NB4 (cell line): ENCODE results near the gene SLBP.

Experiments used
- DNase-seq: peaks from one replicate; pipeline ENCODE4 v3.0.0; 2010; ENCODE audit warnings: low read depth
- H3K4me3 ChIP-seq: one replicate; pipeline ENCODE4 v1.5.1; 2011; ENCODE audit warnings: mild to moderate bottlenecking, low read depth, low read length, moderate library complexity
- MYC ChIP-seq: IDR thresholded peaks from 2 replicates; pipeline ENCODE4 v1.6.1; 2011; ENCODE audit warnings: low read depth, low read length
- POLR2A ChIP-seq: IDR thresholded peaks from 2 replicates; pipeline ENCODE4 v1.6.1; 2011; ENCODE audit warnings: mild to moderate bottlenecking; ENCODE audit not compliant: insufficient read length; ENCODE audit errors: extremely low read depth
- TF ChIP-seq, protein P1 (sequence below): IDR thresholded peaks from one replicate; pipeline ENCODE4 v1.5.1; 2012; ENCODE audit warnings: low read depth, low read length
- TF ChIP-seq, protein P2 (sequence below): IDR thresholded peaks from 2 replicates; pipeline ENCODE4 v1.6.1; 2011; ENCODE audit warnings: low read depth, low read length

The SLBP gene

DNA sequence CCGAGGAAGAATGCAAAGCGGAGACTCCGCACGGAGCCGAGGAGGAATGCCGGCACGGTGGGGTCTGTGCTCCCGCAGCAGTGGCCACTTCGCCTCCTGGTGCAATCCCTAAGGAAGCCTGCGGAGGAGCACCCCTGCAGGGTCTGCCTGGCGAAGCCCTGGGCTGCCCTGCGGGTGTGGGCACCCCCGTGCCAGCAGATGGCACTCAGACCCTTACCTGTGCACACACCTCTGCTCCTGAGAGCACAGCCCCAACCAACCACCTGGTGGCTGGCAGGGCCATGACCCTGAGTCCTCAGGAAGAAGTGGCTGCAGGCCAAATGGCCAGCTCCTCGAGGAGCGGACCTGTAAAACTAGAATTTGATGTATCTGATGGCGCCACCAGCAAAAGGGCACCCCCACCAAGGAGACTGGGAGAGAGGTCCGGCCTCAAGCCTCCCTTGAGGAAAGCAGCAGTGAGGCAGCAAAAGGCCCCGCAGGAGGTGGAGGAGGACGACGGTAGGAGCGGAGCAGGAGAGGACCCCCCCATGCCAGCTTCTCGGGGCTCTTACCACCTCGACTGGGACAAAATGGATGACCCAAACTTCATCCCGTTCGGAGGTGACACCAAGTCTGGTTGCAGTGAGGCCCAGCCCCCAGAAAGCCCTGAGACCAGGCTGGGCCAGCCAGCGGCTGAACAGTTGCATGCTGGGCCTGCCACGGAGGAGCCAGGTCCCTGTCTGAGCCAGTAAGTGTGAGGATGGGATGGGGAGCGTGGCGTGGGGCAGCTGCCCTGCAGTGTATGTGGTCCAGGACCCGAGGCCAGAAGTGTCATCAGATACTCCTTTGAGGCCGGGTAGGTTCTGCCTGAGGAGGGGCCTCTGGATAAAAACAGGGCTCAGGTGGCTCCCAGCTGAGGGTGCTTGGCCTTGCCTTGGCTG, 16.2 kb upstream of the SLBP start:
- no peak overlapping the region for H3K4me3 ChIP-seq
- TF ChIP-seq MYC (no peak), POLR2A (no peak)
- TF ChIP-seq, protein P1, sequence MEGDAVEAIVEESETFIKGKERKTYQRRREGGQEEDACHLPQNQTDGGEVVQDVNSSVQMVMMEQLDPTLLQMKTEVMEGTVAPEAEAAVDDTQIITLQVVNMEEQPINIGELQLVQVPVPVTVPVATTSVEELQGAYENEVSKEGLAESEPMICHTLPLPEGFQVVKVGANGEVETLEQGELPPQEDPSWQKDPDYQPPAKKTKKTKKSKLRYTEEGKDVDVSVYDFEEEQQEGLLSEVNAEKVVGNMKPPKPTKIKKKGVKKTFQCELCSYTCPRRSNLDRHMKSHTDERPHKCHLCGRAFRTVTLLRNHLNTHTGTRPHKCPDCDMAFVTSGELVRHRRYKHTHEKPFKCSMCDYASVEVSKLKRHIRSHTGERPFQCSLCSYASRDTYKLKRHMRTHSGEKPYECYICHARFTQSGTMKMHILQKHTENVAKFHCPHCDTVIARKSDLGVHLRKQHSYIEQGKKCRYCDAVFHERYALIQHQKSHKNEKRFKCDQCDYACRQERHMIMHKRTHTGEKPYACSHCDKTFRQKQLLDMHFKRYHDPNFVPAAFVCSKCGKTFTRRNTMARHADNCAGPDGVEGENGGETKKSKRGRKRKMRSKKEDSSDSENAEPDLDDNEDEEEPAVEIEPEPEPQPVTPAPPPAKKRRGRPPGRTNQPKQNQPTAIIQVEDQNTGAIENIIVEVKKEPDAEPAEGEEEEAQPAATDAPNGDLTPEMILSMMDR: no peak
- TF ChIP-seq, protein P2, sequence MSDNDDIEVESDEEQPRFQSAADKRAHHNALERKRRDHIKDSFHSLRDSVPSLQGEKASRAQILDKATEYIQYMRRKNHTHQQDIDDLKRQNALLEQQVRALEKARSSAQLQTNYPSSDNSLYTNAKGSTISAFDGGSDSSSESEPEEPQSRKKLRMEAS: no peak
- no peak for DNase-seq

DNA sequence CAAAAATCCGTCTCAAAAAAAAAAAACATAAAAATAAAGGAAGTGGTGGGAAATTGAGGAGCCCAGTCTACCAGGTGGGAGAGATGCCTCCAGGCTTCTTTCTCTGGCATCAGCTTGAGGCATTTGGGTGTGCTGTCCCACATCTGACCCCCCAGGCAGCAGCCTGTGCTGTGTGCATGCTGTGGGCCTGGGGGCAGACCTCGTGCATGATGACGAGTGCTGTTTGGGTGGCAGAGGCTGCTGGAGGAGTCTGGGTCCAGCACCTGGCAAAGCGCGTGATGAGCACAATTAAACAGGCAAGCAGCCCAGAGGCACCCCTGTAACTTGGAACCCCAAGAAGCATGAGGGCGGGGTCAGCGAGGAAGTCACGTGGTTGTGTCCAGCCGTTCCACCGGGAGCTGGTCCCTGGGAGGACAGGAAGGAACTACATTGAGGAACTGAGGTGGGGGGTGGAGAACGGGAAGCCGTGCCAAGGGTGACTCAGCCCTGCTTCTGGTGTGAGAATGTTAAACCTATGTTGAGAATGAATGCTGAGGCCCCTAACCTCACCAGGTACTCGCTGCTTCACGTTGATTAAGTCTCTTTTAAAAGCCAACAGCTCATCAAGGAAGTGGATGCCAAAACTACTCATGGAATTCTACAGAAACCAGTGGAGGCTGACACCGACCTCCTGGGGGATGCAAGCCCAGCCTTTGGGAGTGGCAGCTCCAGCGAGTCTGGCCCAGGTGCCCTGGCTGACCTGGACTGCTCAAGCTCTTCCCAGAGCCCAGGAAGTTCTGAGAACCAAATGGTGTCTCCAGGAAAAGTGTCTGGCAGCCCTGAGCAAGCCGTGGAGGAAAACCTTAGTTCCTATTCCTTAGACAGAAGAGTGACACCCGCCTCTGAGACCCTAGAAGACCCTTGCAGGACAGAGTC, 15.3 kb upstream of the SLBP start:
- H3K4me3 ChIP-seq: no peak overlapping the region
- TF ChIP-seq, protein P1: no peak
- no peak for TF ChIP-seq POLR2A
- no peak for TF ChIP-seq MYC
- TF ChIP-seq, protein P2: peak; percentile 81
- DNase-seq: peak; percentile 82

DNA sequence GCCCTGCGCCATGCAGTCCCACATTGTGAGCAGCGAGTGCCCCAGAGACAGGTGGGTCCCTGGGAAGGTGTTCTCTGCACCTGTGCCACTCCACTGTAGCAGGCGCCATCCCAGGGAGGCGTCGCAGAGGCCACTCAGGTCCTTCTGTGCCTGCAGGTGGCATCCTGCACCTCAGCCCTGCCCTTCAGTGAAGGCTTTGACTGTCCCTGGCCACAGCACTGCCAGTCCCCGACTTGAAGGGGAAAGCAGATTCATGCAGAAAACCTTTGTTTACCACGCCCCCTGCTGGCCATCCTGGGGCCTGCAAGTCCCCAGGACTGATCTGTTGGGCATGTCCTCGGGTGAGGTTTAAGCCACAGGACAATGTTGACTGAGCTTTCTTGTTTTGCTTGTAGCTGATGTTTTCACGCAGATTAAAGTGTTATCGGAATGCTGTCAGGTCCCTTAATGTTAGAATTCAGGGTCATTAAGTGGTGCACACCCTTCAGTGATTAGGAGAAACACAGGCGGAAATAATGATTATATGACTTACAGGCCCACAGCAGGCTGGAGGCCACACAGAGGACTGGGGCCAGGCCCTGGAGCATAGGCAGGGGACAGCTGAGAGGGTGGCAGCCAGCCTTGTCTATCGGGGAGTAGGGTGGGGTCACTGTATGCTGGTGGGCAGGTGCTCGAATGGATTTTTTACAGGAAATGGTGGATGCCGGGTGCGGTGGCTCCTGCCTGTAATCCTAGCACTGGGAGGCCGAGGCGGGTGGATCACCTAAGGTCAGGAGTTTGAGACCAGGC, 14.2 kb upstream of the SLBP start:
- peak; percentile 93 for DNase-seq
- no peak for TF ChIP-seq MYC
- TF ChIP-seq, protein P1: peak; percentile 100
- no peak for TF ChIP-seq POLR2A
- TF ChIP-seq, protein P2: no peak; the same call in 1 of the 2 replicates
- no peak overlapping the region for H3K4me3 ChIP-seq

DNA sequence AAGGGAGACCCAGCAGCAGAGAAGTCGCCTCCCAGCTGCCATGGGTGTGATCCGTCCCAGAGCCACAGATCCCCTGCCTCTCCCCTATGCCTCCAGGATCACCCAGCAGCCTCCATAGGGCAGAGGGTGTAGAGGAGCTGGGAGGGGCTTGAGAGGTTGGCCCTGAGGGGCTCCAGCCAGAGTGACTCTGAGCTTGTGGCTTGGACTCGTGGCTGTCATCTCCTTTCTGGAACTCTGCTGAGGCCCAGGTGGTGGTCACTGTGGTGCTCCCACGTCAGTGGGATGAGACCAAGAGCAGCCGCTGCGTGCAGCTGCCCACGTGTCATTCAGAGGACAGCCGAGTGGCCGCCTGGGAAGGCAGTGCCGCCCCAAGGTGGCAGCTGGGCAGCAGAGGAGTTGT, 13.4 kb upstream of the SLBP start:
- no peak for DNase-seq
- TF ChIP-seq MYC (no peak), POLR2A (no peak)
- TF ChIP-seq, protein P2: no peak
- TF ChIP-seq, protein P1: no peak
- no peak overlapping the region for H3K4me3 ChIP-seq

DNA sequence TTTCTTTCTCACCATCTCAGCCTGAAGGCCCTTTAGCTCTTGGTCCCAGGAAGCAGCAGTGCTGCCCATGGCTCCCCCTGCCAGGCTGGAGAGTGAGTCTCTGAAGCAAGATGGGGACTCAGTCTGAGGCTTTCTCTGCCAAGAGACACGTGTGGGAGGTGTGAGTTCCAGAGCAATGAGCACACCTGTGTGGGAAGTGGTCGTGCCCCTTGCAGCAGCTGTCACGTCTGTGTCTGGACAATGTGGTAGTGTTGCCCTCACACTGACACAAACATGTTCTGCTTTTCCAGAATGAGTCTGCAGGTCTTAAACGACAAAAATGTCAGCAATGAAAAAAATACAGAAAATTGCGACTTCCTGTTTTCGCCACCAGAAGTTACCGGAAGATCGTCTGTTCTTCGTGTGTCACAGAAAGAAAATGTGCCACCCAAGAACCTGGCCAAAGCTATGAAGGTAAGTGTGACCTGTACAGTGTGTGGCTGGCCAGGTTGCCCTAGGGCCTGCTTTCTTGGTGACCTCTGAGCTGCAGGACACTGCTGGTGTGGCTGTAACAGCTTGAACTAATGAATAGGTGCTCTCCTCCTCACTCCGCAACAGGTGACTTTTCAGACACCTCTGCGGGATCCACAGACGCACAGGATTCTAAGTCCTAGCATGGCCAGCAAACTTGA, 11.1 kb upstream of the SLBP start:
- H3K4me3 ChIP-seq: peak overlapping the region; percentile 92
- peak; percentile 68 for DNase-seq
- TF ChIP-seq MYC (no peak), POLR2A (no peak)
- TF ChIP-seq, protein P1: no peak
- TF ChIP-seq, protein P2: peak; percentile 29; the same call in 1 of the 2 replicates
